HepG2 (cell line): ENCODE data around the gene JPT1. TPM values are rescaled to one million over a fixed set of nuclear protein-coding genes. Genes with fewer than 3 reads are reported as not detected.
"Not testable (repeated sequence)": the region's sequence is repeated elsewhere in the genome, so short reads cannot be mapped to it uniquely, and the experiment has no call there.

ENCODE experiments used
- ATAC-seq: fragments of 200-7000 bp; cut with Tn5 transposase; 3 replicates; pipeline ENCODE4 v1.9.1; 2020; ENCODE audit warnings: mild to moderate bottlenecking, moderate library complexity
- BruUV-seq: library from RNA; stranded (reverse); fragments of 400-500 nt; replicated peaks from 2 replicates; lab custom pipeline; 2021; lab: Mats Ljungman, UMichigan
- CTCF ChIA-PET: fragments of 300-600 bp; formaldehyde crosslinking; extraction: SDS; loops from one replicate; lab custom pipeline; 2021; ENCODE audit warnings: low total read pairs, inconsistent platforms, low intra/inter-chr PET ratio; lab: Yijun Ruan, JAX
- POLR2A ChIA-PET: fragments of 350-600 bp; sonication (Branson Sonifier 250); formaldehyde crosslinking; loops from one replicate; lab custom pipeline; 2020; ENCODE audit warnings: antibody characterized with exemption, inconsistent platforms; lab: Yijun Ruan, JAX
- DNase-seq: peaks from one replicate; pipeline ENCODE4 v3.0.0-alpha.2; 2015; ENCODE audit warnings: low spot score
- FAIRE-seq: peaks from 3 replicates; lab custom pipeline; 2011; peaks lifted over from hg19 to GRCh38; lab: Jason Lieb, UNC
- H2AFZ ChIP-seq: one replicate; pipeline ENCODE4 v1.6.1; 2011; ENCODE audit warnings: low read length, inconsistent platforms
- H3K27ac ChIP-seq: fragments of 300-600 bp; 3 replicates; pipeline ENCODE4 v1.8.0; 2011; ENCODE audit warnings: mixed run types, mild to moderate bottlenecking, mixed read lengths, low read length, inconsistent platforms; ENCODE audit not compliant: insufficient read depth; ENCODE audit errors: extremely low read length
- H3K27me3 ChIP-seq, 2 experiments: fragments of 200-600 bp in 1 of 2; 2 replicates in 1 of 2; 3 replicates in 1 of 2; pipeline versions ENCODE4 v1.6.0 to v1.8.0; 2011; ENCODE audit warnings: low read length in 2 of 2, mild to moderate bottlenecking in 2 of 2, moderate library complexity in 2 of 2, inconsistent platforms in 1 of 2; ENCODE audit not compliant: insufficient read depth in 2 of 2, control insufficient read depth in 1 of 2
- H3K36me3 ChIP-seq, 2 experiments: fragments of 200-600 bp in 1 of 2; replicated peaks in 1 of 2; 2 replicates in 1 of 2; 3 replicates in 1 of 2; pipeline versions ENCODE4 v1.5.1 to v1.8.0; 2011; ENCODE audit warnings: low read length in 2 of 2, inconsistent platforms in 1 of 2; ENCODE audit not compliant: insufficient read depth in 2 of 2, control insufficient read depth in 1 of 2
- H3K4me1 ChIP-seq: 2 replicates; pipeline ENCODE4 v1.5.1; 2012; ENCODE audit warnings: low read length, inconsistent platforms; ENCODE audit not compliant: insufficient read depth
- H3K4me2 ChIP-seq: 2 replicates; pipeline ENCODE4 v1.6.0; 2011; ENCODE audit warnings: low read depth, low read length, inconsistent platforms
- H3K4me3 ChIP-seq, 3 experiments: fragments of 200-600 bp in 1 of 3; sonication (generic), shearing (Covaris generic) in 1 of 3; replicated peaks in 1 of 3; 2 replicates each; pipeline ENCODE4 v1.5.1; 2011 to 2016; ENCODE audit warnings: low read length in 3 of 3, inconsistent platforms in 2 of 3, low read depth in 2 of 3, mild to moderate bottlenecking in 2 of 3, control low read depth in 1 of 3, mixed read lengths in 1 of 3; ENCODE audit not compliant: insufficient read depth in 1 of 3
- H3K79me2 ChIP-seq: one replicate; pipeline ENCODE4 v1.6.1; 2011; ENCODE audit warnings: low read length, inconsistent platforms; ENCODE audit not compliant: insufficient read depth
- H3K9ac ChIP-seq: 2 replicates; pipeline ENCODE4 v1.6.0; 2011; ENCODE audit warnings: mild to moderate bottlenecking, low read depth, low read length, inconsistent platforms; ENCODE audit not compliant: insufficient read depth
- H3K9me3 ChIP-seq: 2 replicates; pipeline ENCODE4 v1.5.1; 2012; ENCODE audit warnings: mild to moderate bottlenecking, low read length
- H4K20me1 ChIP-seq: 2 replicates; pipeline ENCODE4 v1.6.0; 2011; ENCODE audit warnings: inconsistent platforms, mild to moderate bottlenecking, low read length, moderate library complexity; ENCODE audit not compliant: insufficient read depth
- ETV5 ChIP-seq: IDR thresholded peaks from 2 replicates; pipeline ENCODE4 v1.6.1; 2018; ENCODE audit warnings: missing biosample characterization, missing genetic modification reagents, inconsistent platforms, borderline replicate concordance
- JARID2 ChIP-seq: sonication (generic); formaldehyde crosslinking; IDR thresholded peaks from 2 replicates; pipeline ENCODE4 v1.8.1; 2023; ENCODE audit warnings: missing genetic modification reagents, inconsistent platforms; ENCODE audit not compliant: insufficient replicate concordance
- KDM3A ChIP-seq: IDR thresholded peaks from 2 replicates; pipeline ENCODE4 v1.6.1; 2018; ENCODE audit warnings: low read depth, missing compliant biosample characterization
- PHF5A ChIP-seq: IDR thresholded peaks from one replicate; pipeline ENCODE4 v1.6.1; 2018; ENCODE audit warnings: low read depth, missing genetic modification reagents; ENCODE audit not compliant: unreplicated experiment
- RBM22 ChIP-seq: fragments of 200-400 bp; formaldehyde crosslinking; optimal IDR thresholded peaks from 2 replicates; pipeline ENCODE3; 2017; ENCODE audit warnings: mild to moderate bottlenecking, low read length, moderate library complexity
- ZBTB25 ChIP-seq: IDR thresholded peaks from 2 replicates; pipeline ENCODE4 v1.6.1; 2018; ENCODE audit warnings: missing genetic modification reagents
- ZBTB33 ChIP-seq: sonication (generic); formaldehyde crosslinking; IDR thresholded peaks from 2 replicates; pipeline ENCODE4 v1.4.0; 2020; ENCODE audit warnings: missing genetic modification reagents
- ZNF296 ChIP-seq: sonication (generic); formaldehyde crosslinking; conservative IDR thresholded peaks from 2 replicates; pipeline ENCODE4 v1.5.0; 2020; ENCODE audit warnings: mild to moderate bottlenecking, missing genetic modification reagents
- ZNF678 ChIP-seq: sonication (generic); formaldehyde crosslinking; IDR thresholded peaks from 2 replicates; pipeline ENCODE4 v1.4.0; 2020; ENCODE audit warnings: mild to moderate bottlenecking, missing genetic modification reagents
- ZNF800 ChIP-seq: sonication (generic); formaldehyde crosslinking; IDR thresholded peaks from 2 replicates; pipeline ENCODE4 v1.4.0; 2020; ENCODE audit warnings: missing genetic modification reagents
- WGBS: methylation state at CpG from one replicate; pipeline ENCODE4 v1.1.6; 2017; ENCODE audit warnings: low lambda C conversion rate; 5-methylcytosine and 5-hydroxymethylcytosine counted together
- in situ Hi-C: cut with HindIII; loops from 2 replicates; pipeline ENCODE4 v1.10.0; 2017; ENCODE audit warnings: low pct_unique_long_range_greater_than_20kb; ENCODE audit not compliant: extremely low pct_ligation_motif_present
- intact Hi-C: fragments of 100-400 bp; cut with micrococcal nuclease; formaldehyde crosslinking; loops from one replicate; pipeline ENCODE4 v1.10.0; 2022; ENCODE audit not compliant: unreplicated experiment
- polyA plus RNA-seq, 8 experiments: library from polyadenylated mRNA; depleted of rRNA in 3 of 8; stranded (reverse) in 7 of 8; unstranded in 1 of 8; fragments of >200 nt; fragmentation: Illumina TruSeq in 4 of 8; extraction: Trizol in 4 of 8; gene quantifications; 2 replicates each; pipeline versions ENCODE4 v1.2.1 to v1.2.3, GENCODE V29; 2011 to 2016; ENCODE audit warnings: low read depth in 4 of 8, missing spikeins in 1 of 8, mixed read lengths in 1 of 8; ENCODE audit not compliant: insufficient read depth in 1 of 8
- total RNA-seq, 5 experiments: library from RNA; depleted of rRNA; stranded (reverse); fragments of >200 nt; fragmentation: Illumina TruSeq; extraction: Trizol; gene quantifications; 2 replicates each; pipeline ENCODE4 v1.2.3, GENCODE V29; 2016; ENCODE audit warnings: low read depth in 1 of 5

JPT1 gene
- total and polyA plus RNA-seq, 2 of the 13 experiments (the other 11 are each of a cell fraction or from before 2014, with no cell fraction given) = 43.3 to 256 TPM

GRCh38 chr17:75135452-75135851 is 18.9 kb downstream of the JPT1 start (continued):
- TF ChIP-seq KDM3A = no peak
- TF ChIP-seq ZBTB25 (CRISPR knock-in tag) = no peak
- TF ChIP-seq JARID2 (CRISPR knock-in tag) = no peak
- no peak for TF ChIP-seq ZNF800
- no peak for TF ChIP-seq ZNF296 (CRISPR knock-in tag)
- no peak for TF ChIP-seq ETV5 (CRISPR knock-in tag)
- no peak for TF ChIP-seq ZNF678 (CRISPR knock-in tag)

GRCh38 chr17:75133607-75134347 is 20.5 kb downstream of the JPT1 start:
- H3K4me3 ChIP-seq, ATAC-seq, H3K9me3 ChIP-seq, H3K27ac ChIP-seq, CTCF ChIA-PET, in situ Hi-C loops, BruUV-seq, H3K79me2 ChIP-seq, FAIRE-seq, H3K4me2 ChIP-seq, H3K9ac ChIP-seq, H4K20me1 ChIP-seq, H2AFZ ChIP-seq, DNase-seq, H3K27me3 ChIP-seq: not testable (repeated sequence)
- intact Hi-C loops = loop anchor here (5.0 kb wide), 1 partner anchor 69 kb away; no protein-coding TSS in a partner anchor
- POLR2A ChIA-PET = interaction anchor here (1.0 to 3.1 kb wide), 3 partner anchors 20 to 99 kb away, joined by 3 to 23 read pairs (median 3); partner anchors contain the start of genes ARMC7 and JPT1
- Histone ChIP-seq H3K36me3 (peaks cover 11 to 34% of the 10 kb centered on the region in 2 experiments), H3K4me1 (peaks cover 26% of the 10 kb centered on the region)
- WGBS = 94% methylated on average over 14 of the region's 14 CpGs
- 0 out of 2 replicates have a peak, but pooled peaks have one; percentile 6 for TF ChIP-seq ZBTB33 (CRISPR knock-in tag)
- TF ChIP-seq RBM22 = peak; percentile 51
- peak; percentile 17 for TF ChIP-seq PHF5A (CRISPR knock-in tag)
